SK-N-SH (cell line): ENCODE results near the gene NEK6. TPM values are rescaled to one million over a fixed set of nuclear protein-coding genes. Genes with fewer than 3 reads are reported as not detected.

Source experiments
- CTCF ChIA-PET: fragments of 300-600, 350-600 bp; formaldehyde crosslinking; extraction: SDS; loops from one replicate; lab custom pipeline; 2021; lab: Yijun Ruan, JAX
- POLR2A ChIA-PET: fragments of 350-600 bp; sonication (Branson Sonifier 250); formaldehyde crosslinking; extraction: SDS; loops from one replicate; lab custom pipeline; 2020; ENCODE audit warnings: antibody characterized with exemption, inconsistent platforms; lab: Yijun Ruan, JAX
- DNase-seq: peaks from one replicate; pipeline ENCODE4 v3.0.0; 2012
- H2AFZ ChIP-seq: fragments of 200-600 bp; sonication (generic); 2 replicates; pipeline ENCODE4 v1.8.1; 2016; ENCODE audit warnings: antibody characterized with exemption, mild to moderate bottlenecking, low read depth
- H3F3A ChIP-seq: fragments of 200-600 bp; sonication (generic); replicated peaks from 2 replicates; pipeline ENCODE3; 2016; ENCODE audit warnings: antibody characterized with exemption, mild to moderate bottlenecking; ENCODE audit not compliant: insufficient read depth
- H3K27ac ChIP-seq, 2 experiments: fragments of 200-500 bp in 1 of 2; fragments of 200-600 bp in 1 of 2; sonication (Bioruptor generic) in 1 of 2; sonication (generic), shearing (Covaris generic) in 1 of 2; 2 replicates each; pipeline versions ENCODE4 v1.5.1 to v1.6.1; 2014 to 2016; ENCODE audit warnings: low read depth in 2 of 2, inconsistent platforms in 1 of 2, low read length in 1 of 2, mild to moderate bottlenecking in 1 of 2, mixed read lengths in 1 of 2
- H3K27me3 ChIP-seq: fragments of 200-600 bp; sonication (generic), shearing (Covaris generic); 2 replicates; pipeline ENCODE4 v1.6.1; 2016; ENCODE audit warnings: mixed run types; ENCODE audit not compliant: insufficient read depth
- H3K36me3 ChIP-seq, 2 experiments: fragments of 200-500 bp in 1 of 2; fragments of 200-600 bp in 1 of 2; sonication (Bioruptor generic) in 1 of 2; sonication (generic) in 1 of 2; replicated peaks in 1 of 2; 2 replicates each; pipeline versions ENCODE3 to v1.5.1; 2014 to 2016; ENCODE audit warnings: low read length in 1 of 2, mild to moderate bottlenecking in 1 of 2; ENCODE audit not compliant: insufficient read depth in 2 of 2, control insufficient read depth in 1 of 2
- H3K4me1 ChIP-seq, 2 experiments: fragments of 200-500 bp in 1 of 2; fragments of 200-600 bp in 1 of 2; sonication (Bioruptor generic) in 1 of 2; sonication (generic), shearing (Covaris generic) in 1 of 2; 2 replicates each; pipeline versions ENCODE4 v1.5.1 to v1.6.1; 2014 to 2016; ENCODE audit warnings: low read depth in 1 of 2, low read length in 1 of 2, mixed run types in 1 of 2; ENCODE audit not compliant: insufficient read depth in 2 of 2, control insufficient read depth in 1 of 2
- H3K4me2 ChIP-seq: fragments of 200-600 bp; sonication (generic), shearing (Covaris generic); 2 replicates; pipeline ENCODE4 v1.6.1; 2017; ENCODE audit warnings: mixed run types
- H3K4me3 ChIP-seq, 2 experiments: fragments of 200-500 bp in 1 of 2; fragments of 200-600 bp in 1 of 2; sonication (Bioruptor generic) in 1 of 2; sonication (generic), shearing (Covaris generic) in 1 of 2; 2 replicates each; pipeline versions ENCODE4 v1.5.1 to v1.8.1; 2014 to 2016; ENCODE audit warnings: low read depth in 2 of 2, inconsistent platforms in 1 of 2, low read length in 1 of 2, mild to moderate bottlenecking in 1 of 2, mixed read lengths in 1 of 2, moderate library complexity in 1 of 2
- H3K79me2 ChIP-seq: fragments of 200-600 bp; sonication (generic); 2 replicates; pipeline ENCODE4 v1.8.1; 2017; ENCODE audit warnings: mild to moderate bottlenecking; ENCODE audit not compliant: insufficient read depth
- H3K9ac ChIP-seq: fragments of 200-600 bp; sonication (generic); 2 replicates; pipeline ENCODE4 v1.6.1; 2017; ENCODE audit warnings: mixed run types
- H3K9me2 ChIP-seq: fragments of 200-600 bp; sonication (generic); 2 replicates; pipeline ENCODE4 v1.6.1; 2017; ENCODE audit warnings: mixed run types
- H3K9me3 ChIP-seq: fragments of 200-600 bp; sonication (generic); 2 replicates; pipeline ENCODE4 v1.6.1; 2017; ENCODE audit warnings: mixed run types, mild to moderate bottlenecking, moderate library complexity
- H4K20me1 ChIP-seq: fragments of 200-600 bp; sonication (generic); 2 replicates; pipeline ENCODE4 v1.6.1; 2017; ENCODE audit warnings: mild to moderate bottlenecking, mixed run types; ENCODE audit not compliant: insufficient read depth
- CHD2 ChIP-seq: fragments of 150-350 bp; IDR thresholded peaks from 2 replicates; pipeline ENCODE4 v1.6.1; 2018; ENCODE audit warnings: low read length; ENCODE audit not compliant: partially characterized antibody
- EP300 ChIP-seq, 2 experiments: IDR thresholded peaks; 2 replicates each; pipeline versions ENCODE4 v1.4.0 to v1.6.1; 2012; ENCODE audit warnings: borderline replicate concordance in 1 of 2, low read depth in 1 of 2, low read length in 1 of 2
- FOXJ3 ChIP-seq: sonication (generic); formaldehyde crosslinking; IDR thresholded peaks from 2 replicates; pipeline ENCODE4 v1.5.1; 2020; ENCODE audit warnings: mild to moderate bottlenecking, missing genetic modification reagents
- FOXM1 ChIP-seq: IDR thresholded peaks from 2 replicates; pipeline ENCODE4 v1.4.0; 2012; ENCODE audit warnings: low read depth, mild to moderate bottlenecking
- GABPA ChIP-seq: IDR thresholded peaks from 2 replicates; pipeline ENCODE4 v1.4.0; 2012; ENCODE audit warnings: low read depth, mild to moderate bottlenecking
- MEF2A ChIP-seq: IDR thresholded peaks from 2 replicates; pipeline ENCODE4 v1.4.0; 2012; ENCODE audit warnings: low read depth, borderline replicate concordance
- MXI1 ChIP-seq: IDR thresholded peaks from 2 replicates; pipeline ENCODE4 v1.6.1; 2012; ENCODE audit warnings: mild to moderate bottlenecking, low read depth, low read length, improper control_type of control experiment
- POLR2AphosphoS5 ChIP-seq: IDR thresholded peaks from 2 replicates; pipeline ENCODE4 v1.6.1; 2012; ENCODE audit warnings: low read depth, low read length
- RAD21 ChIP-seq: IDR thresholded peaks from 2 replicates; pipeline ENCODE4 v1.6.1; 2012; ENCODE audit warnings: mild to moderate bottlenecking, low read length
- RXRA ChIP-seq: IDR thresholded peaks from 2 replicates; pipeline ENCODE4 v1.4.0; 2012; ENCODE audit warnings: low read depth, mild to moderate bottlenecking, borderline replicate concordance
- SIN3A ChIP-seq: IDR thresholded peaks from 2 replicates; pipeline ENCODE4 v1.6.1; 2012; ENCODE audit warnings: low read depth, mild to moderate bottlenecking, low read length, moderate library complexity, borderline replicate concordance
- TAF1 ChIP-seq: IDR thresholded peaks from 2 replicates; pipeline ENCODE4 v1.6.1; 2012; ENCODE audit warnings: low read depth, mild to moderate bottlenecking, low read length, moderate library complexity, borderline replicate concordance
- TCF12 ChIP-seq: IDR thresholded peaks from 2 replicates; pipeline ENCODE4 v1.4.0; 2012
- TEAD4 ChIP-seq: IDR thresholded peaks from 2 replicates; pipeline ENCODE4 v1.4.0; 2012; ENCODE audit warnings: mild to moderate bottlenecking, borderline replicate concordance; ENCODE audit not compliant: insufficient read depth
- WGBS: methylation state at CpG from one replicate; pipeline ENCODE4 v1.1.6; 2017; ENCODE audit warnings: low lambda C conversion rate; 5-methylcytosine and 5-hydroxymethylcytosine counted together
- polyA plus RNA-seq, 3 experiments: library from polyadenylated mRNA; depleted of rRNA; stranded (reverse); fragments of >200 nt; gene quantifications; 2 replicates each; pipeline ENCODE4 v1.2.3, GENCODE V29; 2012
- TF ChIP-seq, protein P1 (sequence below): fragments of 200-600 bp; sonication (generic); IDR thresholded peaks from 2 replicates; pipeline ENCODE4 v1.6.1; 2017; ENCODE audit warnings: antibody characterized with exemption, mild to moderate bottlenecking, moderate library complexity
- TF ChIP-seq, protein P2 (sequence below): fragments of 150-350 bp; IDR thresholded peaks from 2 replicates; pipeline ENCODE4 v1.6.1; 2016; ENCODE audit warnings: mild to moderate bottlenecking, low read depth, low read length
- TF ChIP-seq, protein P3 (sequence below): IDR thresholded peaks from 2 replicates; pipeline ENCODE4 v1.6.1; 2012; ENCODE audit warnings: mild to moderate bottlenecking, low read depth, low read length, moderate library complexity
- TF ChIP-seq, protein P4 (sequence below): IDR thresholded peaks from 2 replicates; pipeline ENCODE4 v1.4.0; 2012; ENCODE audit warnings: low read depth
- TF ChIP-seq, protein P5 (sequence below): IDR thresholded peaks from 2 replicates; pipeline ENCODE4 v1.4.0; 2012; ENCODE audit warnings: low read depth, borderline replicate concordance

Gene NEK6
- polyA plus RNA-seq, 1 of the 3 experiments (the other 2 are of a cell fraction) = 89.8 TPM

DNA sequence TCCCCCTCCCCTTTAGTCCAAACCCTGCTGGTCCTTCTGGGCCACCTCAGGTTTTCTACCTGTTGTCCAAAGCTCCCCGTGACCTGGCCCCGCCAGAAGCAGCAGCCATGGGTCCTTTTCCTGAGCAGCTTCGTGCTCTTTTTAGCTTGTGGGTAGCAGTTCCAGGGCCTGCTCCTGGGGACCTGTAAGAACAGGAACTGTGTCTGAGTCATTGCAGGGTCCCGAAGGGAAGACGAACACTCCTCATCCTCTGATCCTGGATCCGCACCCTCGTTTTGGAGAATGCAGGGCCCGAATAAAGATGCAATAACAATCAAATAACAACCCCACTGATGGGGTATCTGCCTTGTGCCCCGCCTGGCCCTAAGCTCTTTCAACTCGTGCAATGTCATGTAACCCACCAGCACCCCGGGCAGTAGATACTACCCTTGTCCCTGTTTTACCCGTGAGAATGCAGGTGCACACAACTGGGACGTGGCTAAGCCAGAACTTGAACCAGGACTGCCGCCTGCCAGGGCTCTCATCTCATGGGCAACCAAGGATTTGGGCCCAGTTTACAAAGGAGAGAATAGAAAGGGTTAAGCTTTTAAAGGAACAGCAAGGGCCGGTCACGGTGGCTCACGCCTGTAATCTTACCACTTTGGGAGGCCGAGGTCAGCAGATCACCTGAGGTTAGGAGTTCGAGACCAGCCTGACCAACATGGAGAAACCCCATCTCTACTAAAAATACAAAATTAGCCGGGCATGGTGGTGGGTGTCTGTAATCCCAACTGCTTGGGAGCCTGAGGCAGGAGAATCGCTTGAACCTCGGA is 33.2 kb downstream of the NEK6 start (continued):
- TF ChIP-seq, protein P1, sequence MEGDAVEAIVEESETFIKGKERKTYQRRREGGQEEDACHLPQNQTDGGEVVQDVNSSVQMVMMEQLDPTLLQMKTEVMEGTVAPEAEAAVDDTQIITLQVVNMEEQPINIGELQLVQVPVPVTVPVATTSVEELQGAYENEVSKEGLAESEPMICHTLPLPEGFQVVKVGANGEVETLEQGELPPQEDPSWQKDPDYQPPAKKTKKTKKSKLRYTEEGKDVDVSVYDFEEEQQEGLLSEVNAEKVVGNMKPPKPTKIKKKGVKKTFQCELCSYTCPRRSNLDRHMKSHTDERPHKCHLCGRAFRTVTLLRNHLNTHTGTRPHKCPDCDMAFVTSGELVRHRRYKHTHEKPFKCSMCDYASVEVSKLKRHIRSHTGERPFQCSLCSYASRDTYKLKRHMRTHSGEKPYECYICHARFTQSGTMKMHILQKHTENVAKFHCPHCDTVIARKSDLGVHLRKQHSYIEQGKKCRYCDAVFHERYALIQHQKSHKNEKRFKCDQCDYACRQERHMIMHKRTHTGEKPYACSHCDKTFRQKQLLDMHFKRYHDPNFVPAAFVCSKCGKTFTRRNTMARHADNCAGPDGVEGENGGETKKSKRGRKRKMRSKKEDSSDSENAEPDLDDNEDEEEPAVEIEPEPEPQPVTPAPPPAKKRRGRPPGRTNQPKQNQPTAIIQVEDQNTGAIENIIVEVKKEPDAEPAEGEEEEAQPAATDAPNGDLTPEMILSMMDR = no peak
- no peak for TF ChIP-seq RAD21

DNA sequence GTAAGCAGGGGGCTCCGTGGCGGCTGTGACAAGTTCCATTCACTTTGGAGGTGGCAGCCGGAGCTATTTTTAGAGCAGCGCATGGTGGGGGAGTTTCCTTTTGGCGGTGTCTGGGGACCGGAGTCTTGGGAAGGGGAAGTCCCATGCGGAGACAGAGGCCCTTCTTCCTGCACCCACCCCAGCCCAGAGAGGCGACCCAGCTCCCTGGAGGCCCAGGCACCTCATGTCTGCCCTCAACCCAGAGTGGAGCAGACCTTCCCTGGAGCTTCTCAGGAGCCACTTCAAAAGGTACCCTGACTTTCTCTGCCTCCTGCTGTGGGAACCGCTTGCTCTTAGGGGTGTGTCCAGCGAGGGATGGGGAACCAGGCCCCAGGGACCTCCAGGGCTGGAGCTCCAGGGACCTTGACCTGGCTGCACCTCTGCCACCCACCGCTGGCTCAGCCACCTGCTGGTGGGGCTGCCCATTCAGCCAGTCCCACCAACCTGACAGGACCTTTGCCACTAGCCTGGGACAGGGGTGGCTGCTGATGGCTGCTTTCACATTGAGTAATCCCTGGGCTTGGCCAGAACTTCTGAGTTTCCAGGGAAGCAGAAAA is 34.1 kb downstream of the NEK6 start:
- Histone ChIP-seq H3F3A (no peaks in the 10 kb centered on the region), H3K79me2 (peaks cover 100% of the 10 kb centered on the region), H3K4me3 (no peak overlapping the region), H3K4me1 (peaks cover 26 to 40% of the 10 kb centered on the region in 2 experiments; a peak in 3 of 4 replicates), H3K4me2 (no peak overlapping the region), H3K9ac (no peak overlapping the region), H2AFZ (no peak overlapping the region), H3K9me3 (no peaks in the 10 kb centered on the region), H3K27me3 (no peaks in the 10 kb centered on the region), H4K20me1 (peaks cover 73% of the 10 kb centered on the region), H3K27ac (no peak overlapping the region), H3K36me3 (peaks cover 4% of the 10 kb centered on the region in 2 experiments), H3K9me2 (no peaks in the 10 kb centered on the region)
- CTCF ChIA-PET = interaction anchor here (1.3 to 1.9 kb wide), 2 partner anchors 12 to 165 kb away, joined by 6 read pairs; no protein-coding TSS in a partner anchor
- 78% methylated on average over 8 of the region's 11 CpGs for WGBS
- POLR2A ChIA-PET = no interaction called here
- no peak for DNase-seq
- TF ChIP-seq, protein P2, sequence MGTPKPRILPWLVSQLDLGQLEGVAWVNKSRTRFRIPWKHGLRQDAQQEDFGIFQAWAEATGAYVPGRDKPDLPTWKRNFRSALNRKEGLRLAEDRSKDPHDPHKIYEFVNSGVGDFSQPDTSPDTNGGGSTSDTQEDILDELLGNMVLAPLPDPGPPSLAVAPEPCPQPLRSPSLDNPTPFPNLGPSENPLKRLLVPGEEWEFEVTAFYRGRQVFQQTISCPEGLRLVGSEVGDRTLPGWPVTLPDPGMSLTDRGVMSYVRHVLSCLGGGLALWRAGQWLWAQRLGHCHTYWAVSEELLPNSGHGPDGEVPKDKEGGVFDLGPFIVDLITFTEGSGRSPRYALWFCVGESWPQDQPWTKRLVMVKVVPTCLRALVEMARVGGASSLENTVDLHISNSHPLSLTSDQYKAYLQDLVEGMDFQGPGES = no peak
- TF ChIP-seq CHD2 (no peak), FOXM1 (no peak), TCF12 (no peak), FOXJ3 (CRISPR knock-in tag) (no peak), RXRA (no peak), EP300 (IDR thresholded peaks at IDR 0.05; ENCODE audit: borderline replicate concordance in 1 of 2, low read depth in 1 of 2, low read length in 1 of 2) (no peak), TAF1 (no peak), POLR2AphosphoS5 (no peak), RAD21 (no peak), SIN3A (no peak), GABPA (no peak), TEAD4 (no peak), MXI1 (no peak), MEF2A (no peak)
- TF ChIP-seq, protein P3, sequence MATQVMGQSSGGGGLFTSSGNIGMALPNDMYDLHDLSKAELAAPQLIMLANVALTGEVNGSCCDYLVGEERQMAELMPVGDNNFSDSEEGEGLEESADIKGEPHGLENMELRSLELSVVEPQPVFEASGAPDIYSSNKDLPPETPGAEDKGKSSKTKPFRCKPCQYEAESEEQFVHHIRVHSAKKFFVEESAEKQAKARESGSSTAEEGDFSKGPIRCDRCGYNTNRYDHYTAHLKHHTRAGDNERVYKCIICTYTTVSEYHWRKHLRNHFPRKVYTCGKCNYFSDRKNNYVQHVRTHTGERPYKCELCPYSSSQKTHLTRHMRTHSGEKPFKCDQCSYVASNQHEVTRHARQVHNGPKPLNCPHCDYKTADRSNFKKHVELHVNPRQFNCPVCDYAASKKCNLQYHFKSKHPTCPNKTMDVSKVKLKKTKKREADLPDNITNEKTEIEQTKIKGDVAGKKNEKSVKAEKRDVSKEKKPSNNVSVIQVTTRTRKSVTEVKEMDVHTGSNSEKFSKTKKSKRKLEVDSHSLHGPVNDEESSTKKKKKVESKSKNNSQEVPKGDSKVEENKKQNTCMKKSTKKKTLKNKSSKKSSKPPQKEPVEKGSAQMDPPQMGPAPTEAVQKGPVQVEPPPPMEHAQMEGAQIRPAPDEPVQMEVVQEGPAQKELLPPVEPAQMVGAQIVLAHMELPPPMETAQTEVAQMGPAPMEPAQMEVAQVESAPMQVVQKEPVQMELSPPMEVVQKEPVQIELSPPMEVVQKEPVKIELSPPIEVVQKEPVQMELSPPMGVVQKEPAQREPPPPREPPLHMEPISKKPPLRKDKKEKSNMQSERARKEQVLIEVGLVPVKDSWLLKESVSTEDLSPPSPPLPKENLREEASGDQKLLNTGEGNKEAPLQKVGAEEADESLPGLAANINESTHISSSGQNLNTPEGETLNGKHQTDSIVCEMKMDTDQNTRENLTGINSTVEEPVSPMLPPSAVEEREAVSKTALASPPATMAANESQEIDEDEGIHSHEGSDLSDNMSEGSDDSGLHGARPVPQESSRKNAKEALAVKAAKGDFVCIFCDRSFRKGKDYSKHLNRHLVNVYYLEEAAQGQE = no peak
- TF ChIP-seq, protein P4, sequence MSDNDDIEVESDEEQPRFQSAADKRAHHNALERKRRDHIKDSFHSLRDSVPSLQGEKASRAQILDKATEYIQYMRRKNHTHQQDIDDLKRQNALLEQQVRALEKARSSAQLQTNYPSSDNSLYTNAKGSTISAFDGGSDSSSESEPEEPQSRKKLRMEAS = no peak
- TF ChIP-seq, protein P5, sequence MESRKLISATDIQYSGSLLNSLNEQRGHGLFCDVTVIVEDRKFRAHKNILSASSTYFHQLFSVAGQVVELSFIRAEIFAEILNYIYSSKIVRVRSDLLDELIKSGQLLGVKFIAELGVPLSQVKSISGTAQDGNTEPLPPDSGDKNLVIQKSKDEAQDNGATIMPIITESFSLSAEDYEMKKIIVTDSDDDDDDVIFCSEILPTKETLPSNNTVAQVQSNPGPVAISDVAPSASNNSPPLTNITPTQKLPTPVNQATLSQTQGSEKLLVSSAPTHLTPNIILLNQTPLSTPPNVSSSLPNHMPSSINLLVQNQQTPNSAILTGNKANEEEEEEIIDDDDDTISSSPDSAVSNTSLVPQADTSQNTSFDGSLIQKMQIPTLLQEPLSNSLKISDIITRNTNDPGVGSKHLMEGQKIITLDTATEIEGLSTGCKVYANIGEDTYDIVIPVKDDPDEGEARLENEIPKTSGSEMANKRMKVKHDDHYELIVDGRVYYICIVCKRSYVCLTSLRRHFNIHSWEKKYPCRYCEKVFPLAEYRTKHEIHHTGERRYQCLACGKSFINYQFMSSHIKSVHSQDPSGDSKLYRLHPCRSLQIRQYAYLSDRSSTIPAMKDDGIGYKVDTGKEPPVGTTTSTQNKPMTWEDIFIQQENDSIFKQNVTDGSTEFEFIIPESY = no peak
